GM18517 (cell line): Measurements from ENCODE around the gene TMEM86B.

Experiments used
- ATAC-seq: cut with Tn5 transposase; IDR thresholded peaks from one replicate; pipeline ENCODE4 v1.9.1; 2021; ENCODE audit warnings: mild to moderate bottlenecking, moderate library complexity; ENCODE audit not compliant: unreplicated experiment

TMEM86B gene

DNA sequence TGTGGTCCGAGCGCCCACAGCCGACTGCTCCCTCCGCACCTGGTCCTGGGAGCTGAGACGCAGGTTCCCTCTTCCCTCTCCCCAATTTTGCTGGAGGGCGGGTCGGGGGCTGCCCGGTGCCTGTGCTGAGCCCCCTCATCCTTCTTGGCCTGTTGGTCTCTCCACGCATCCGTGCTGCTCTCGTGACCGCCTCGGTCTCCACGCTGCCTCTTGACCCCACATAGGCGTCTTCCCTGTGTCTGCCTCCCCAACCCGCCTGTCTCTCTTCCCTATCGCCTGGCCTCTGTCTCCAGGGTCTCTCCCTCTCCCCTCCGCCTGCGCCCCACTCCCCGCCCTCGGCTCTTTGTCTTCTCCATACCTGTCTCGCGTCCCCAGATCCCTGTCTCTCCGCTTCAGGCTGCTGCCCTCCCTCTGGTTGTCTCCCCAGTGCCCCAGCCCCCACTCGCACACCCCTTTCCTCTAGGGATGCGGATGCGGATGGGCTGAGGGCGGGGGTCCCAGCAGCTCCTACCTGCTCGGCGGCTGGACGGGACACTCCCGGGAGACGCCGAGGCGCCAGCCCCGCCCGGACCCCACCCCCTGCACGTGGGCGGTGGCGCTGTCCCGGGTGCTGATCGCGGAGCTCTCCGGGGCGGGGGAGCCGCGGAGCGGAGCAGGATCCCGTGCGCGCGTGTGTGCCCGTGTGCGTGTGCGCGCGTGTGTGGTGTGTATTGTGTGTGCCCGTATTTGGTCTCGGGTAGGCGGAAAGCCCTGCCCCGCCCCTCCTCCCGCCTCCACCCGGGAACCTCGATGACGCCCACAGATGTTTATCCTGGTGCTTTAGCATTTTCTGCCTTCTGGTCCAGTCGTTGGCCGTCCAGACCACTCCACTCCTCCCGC is 48.7 kb downstream of the TMEM86B start, which contains the start of gene SYT5:
Gene SYT5 (minus strand): TSS at position 684 of the 879 bp plus-strand sequence. CDS start 1,248 bp downstream, outside the sequence.
- ATAC-seq = no peak

GRCh38 chr19:55178781-55179599 is 49.6 kb downstream of the TMEM86B start:
- no peak for ATAC-seq
